ENCODE data around the gene LRRC15. TPM values are rescaled to one million over a fixed set of nuclear protein-coding genes. Genes with fewer than 3 reads are reported as not detected.

LRRC15 gene
- total RNA-seq, 3 donors from 2014 or later, result 0.22 to 1.8 (median 0.29) TPM

GRCh38 chr3:194330160-194330559 is 39.4 kb downstream of the LRRC15 start:
- intact Hi-C loops (cut with DNase I, micrococcal nuclease), result no loop called here
- TF ChIP-seq, protein P1, sequence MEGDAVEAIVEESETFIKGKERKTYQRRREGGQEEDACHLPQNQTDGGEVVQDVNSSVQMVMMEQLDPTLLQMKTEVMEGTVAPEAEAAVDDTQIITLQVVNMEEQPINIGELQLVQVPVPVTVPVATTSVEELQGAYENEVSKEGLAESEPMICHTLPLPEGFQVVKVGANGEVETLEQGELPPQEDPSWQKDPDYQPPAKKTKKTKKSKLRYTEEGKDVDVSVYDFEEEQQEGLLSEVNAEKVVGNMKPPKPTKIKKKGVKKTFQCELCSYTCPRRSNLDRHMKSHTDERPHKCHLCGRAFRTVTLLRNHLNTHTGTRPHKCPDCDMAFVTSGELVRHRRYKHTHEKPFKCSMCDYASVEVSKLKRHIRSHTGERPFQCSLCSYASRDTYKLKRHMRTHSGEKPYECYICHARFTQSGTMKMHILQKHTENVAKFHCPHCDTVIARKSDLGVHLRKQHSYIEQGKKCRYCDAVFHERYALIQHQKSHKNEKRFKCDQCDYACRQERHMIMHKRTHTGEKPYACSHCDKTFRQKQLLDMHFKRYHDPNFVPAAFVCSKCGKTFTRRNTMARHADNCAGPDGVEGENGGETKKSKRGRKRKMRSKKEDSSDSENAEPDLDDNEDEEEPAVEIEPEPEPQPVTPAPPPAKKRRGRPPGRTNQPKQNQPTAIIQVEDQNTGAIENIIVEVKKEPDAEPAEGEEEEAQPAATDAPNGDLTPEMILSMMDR (IDR thresholded peaks at IDR 0.05), result no peak
- Histone ChIP-seq H3K4me3 (no peak overlapping the region), H3K4me1 (ENCODE audit: low read depth) (peaks cover 11% of the 10 kb centered on the region), H3K9me3 (no peaks in the 10 kb centered on the region), H3K36me3 (ENCODE audit: low read depth) (no peaks in the 10 kb centered on the region)
- ATAC-seq (no peak), DNase-seq (no peak)

- Histone ChIP-seq H3K9me3 (no peaks in the 10 kb centered on the region), H3K4me3 (no peak overlapping the region), H3K36me3 (ENCODE audit: low read depth) (no peaks in the 10 kb centered on the region), H3K4me1 (ENCODE audit: low read depth) (peaks cover 11% of the 10 kb centered on the region)
- DNase-seq, result no peak
- ATAC-seq, result no peak
- TF ChIP-seq, protein P1 (IDR thresholded peaks at IDR 0.05), result no peak
- intact Hi-C loops (cut with DNase I, micrococcal nuclease), result no loop called here
These were observed 40.0 kb downstream of the LRRC15 start for GRCh38 chr3:194329583-194329965.

- peaks cover 15% of the 10 kb centered on the region for H3K4me1 ChIP-seq (ENCODE audit: low read depth)
- intact Hi-C loops (cut with DNase I, micrococcal nuclease), result no loop called here
- ATAC-seq (no peak), DNase-seq (no peak)
- no peaks in the 10 kb centered on the region for H3K9me3 ChIP-seq
- no peak overlapping the region for H3K4me3 ChIP-seq
- TF ChIP-seq, protein P1 (IDR thresholded peaks at IDR 0.05), result no peak
- no peaks in the 10 kb centered on the region for H3K36me3 ChIP-seq (ENCODE audit: low read depth)
These were observed 40.5 kb downstream of the LRRC15 start for GRCh38 chr3:194328942-194329582.

GRCh38 chr3:194328053-194328657 is 41.4 kb downstream of the LRRC15 start:
- Histone ChIP-seq H3K4me1 (ENCODE audit: low read depth) (peaks cover 10% of the 10 kb centered on the region), H3K9me3 (no peaks in the 10 kb centered on the region), H3K36me3 (ENCODE audit: low read depth) (no peaks in the 10 kb centered on the region), H3K4me3 (no peak overlapping the region)
- intact Hi-C loops (cut with DNase I, micrococcal nuclease), result no loop called here
- TF ChIP-seq, protein P1 (IDR thresholded peaks at IDR 0.05), result no peak
- DNase-seq, result no peak
- no peak for ATAC-seq

- ATAC-seq (no peak), DNase-seq (no peak)
- intact Hi-C loops (cut with DNase I, micrococcal nuclease), result no loop called here
- H3K36me3 ChIP-seq (ENCODE audit: low read depth), result no peaks in the 10 kb centered on the region
- no peaks in the 10 kb centered on the region for H3K9me3 ChIP-seq
- peaks cover 7% of the 10 kb centered on the region for H3K4me1 ChIP-seq (ENCODE audit: low read depth)
- TF ChIP-seq, protein P1 (IDR thresholded peaks at IDR 0.05), result no peak
- H3K4me3 ChIP-seq, result no peak overlapping the region
These were observed 42.1 kb downstream of the LRRC15 start for GRCh38 chr3:194327218-194328052.
